Brain microvascular endothelial cell (primary cell): Measurements from ENCODE around the gene CFAP20.

Experiments used
- DNase-seq: peaks from one replicate; pipeline ENCODE4 v3.0.0-alpha.2; 2020
- H3K27ac ChIP-seq: fragments of 250-450 bp; sonication (Bioruptor Pico); 2 replicates; pipeline ENCODE4 v1.5.1; 2020; ENCODE audit warnings: mild to moderate bottlenecking, moderate library complexity
- H3K27me3 ChIP-seq: fragments of 250-450 bp; sonication (Bioruptor Pico); replicated peaks from 2 replicates; pipeline ENCODE4 v1.5.1; 2020; ENCODE audit warnings: mild to moderate bottlenecking
- H3K36me3 ChIP-seq: fragments of 250-450 bp; sonication (Bioruptor Pico); replicated peaks from 2 replicates; pipeline ENCODE4 v1.5.1; 2020; ENCODE audit warnings: mild to moderate bottlenecking
- H3K4me3 ChIP-seq: 2 replicates; pipeline ENCODE4 v1.5.1; 2011; ENCODE audit warnings: low read depth, mild to moderate bottlenecking, control low read depth, low read length, moderate library complexity
- CTCF ChIP-seq: IDR thresholded peaks from 2 replicates; pipeline ENCODE4 v1.5.1; 2011; ENCODE audit warnings: low read depth, mild to moderate bottlenecking, moderate library complexity, low read length, control low read depth, inconsistent platforms; ENCODE audit errors: missing control alignments
- in situ Hi-C: cut with HindIII; loops from 2 replicates; pipeline ENCODE4 v1.10.0; 2017; ENCODE audit warnings: low sequenced_read_pairs, low pct_ligation_motif_present

Gene CFAP20

GRCh38 chr16:58152246-58152868 lies 23.2 kb upstream of the CFAP20 start:
- in situ Hi-C loops, result no loop called here

GRCh38 chr16:58148526-58148925 lies 19.3 kb upstream of the CFAP20 start:
- no peak for DNase-seq
- TF ChIP-seq CTCF, result no peak
- H3K27me3 ChIP-seq, result no peaks in the 10 kb centered on the region
- no peaks in the 10 kb centered on the region for H3K36me3 ChIP-seq
- no peak overlapping the region for H3K4me3 ChIP-seq
- in situ Hi-C loops, result no loop called here
- H3K27ac ChIP-seq, result no peak overlapping the region

More at GRCh38 chr16:58152246-58152868, 23.2 kb upstream of the CFAP20 start:
- H3K4me3 ChIP-seq, result no peak overlapping the region
- no peak overlapping the region for H3K27ac ChIP-seq
- no peaks in the 10 kb centered on the region for H3K36me3 ChIP-seq
- no peak for TF ChIP-seq CTCF
- H3K27me3 ChIP-seq, result no peaks in the 10 kb centered on the region
- DNase-seq, result no peak

GRCh38 chr16:58148099-58148498 lies 18.9 kb upstream of the CFAP20 start:
- Histone ChIP-seq H3K4me3 (no peak overlapping the region), H3K27ac (no peak overlapping the region), H3K36me3 (no peaks in the 10 kb centered on the region), H3K27me3 (no peaks in the 10 kb centered on the region)
- TF ChIP-seq CTCF, result no peak
- in situ Hi-C loops, result no loop called here
- DNase-seq, result no peak

GRCh38 chr16:58138852-58139251 lies 9.7 kb upstream of the CFAP20 start:
- Histone ChIP-seq H3K27me3 (no peaks in the 10 kb centered on the region), H3K36me3 (no peaks in the 10 kb centered on the region), H3K27ac (no peak overlapping the region), H3K4me3 (no peak overlapping the region)
- no peak for DNase-seq
- TF ChIP-seq CTCF, result no peak
- in situ Hi-C loops, result no loop called here

GRCh38 chr16:58137581-58137980 lies 8.4 kb upstream of the CFAP20 start:
- in situ Hi-C loops, result no loop called here
- Histone ChIP-seq H3K36me3 (no peaks in the 10 kb centered on the region), H3K4me3 (no peak overlapping the region), H3K27ac (no peak overlapping the region), H3K27me3 (no peaks in the 10 kb centered on the region)
- DNase-seq, result no peak
- no peak for TF ChIP-seq CTCF

GRCh38 chr16:58128711-58129096 lies 477 bp downstream of the CFAP20 start:
- TF ChIP-seq CTCF, result no peak
- no peaks in the 10 kb centered on the region for H3K27me3 ChIP-seq
- H3K4me3 ChIP-seq, result peak overlapping the region; percentile 91
- DNase-seq, result no peak
- no peaks in the 10 kb centered on the region for H3K36me3 ChIP-seq
- H3K27ac ChIP-seq, result peak overlapping the region; percentile 75
- in situ Hi-C loops, result no loop called here
